GM21529 (cell line): ENCODE data around the gene WFIKKN2.
"Not testable (repeated sequence)": the region's sequence is repeated elsewhere in the genome, so short reads cannot be mapped to it uniquely, and the experiment has no call there.

Source experiments
- ATAC-seq: cut with Tn5 transposase; IDR thresholded peaks from one replicate; pipeline ENCODE4 v1.9.1; 2021; ENCODE audit not compliant: unreplicated experiment

The WFIKKN2 gene

GRCh38 chr17:50850640-50851039, 15.3 kb downstream of the WFIKKN2 start:
- no peak for ATAC-seq

- no peak for ATAC-seq
Measured at GRCh38 chr17:50853015-50853615, 17.7 kb downstream of the WFIKKN2 start.

GRCh38 chr17:50853781-50854180, 18.4 kb downstream of the WFIKKN2 start:
- no peak for ATAC-seq

- ATAC-seq = no peak
Measured at GRCh38 chr17:50855708-50856330, 20.4 kb downstream of the WFIKKN2 start.

- no peak for ATAC-seq
Measured at GRCh38 chr17:50856431-50856830, 21.0 kb downstream of the WFIKKN2 start.

- ATAC-seq = no peak
Measured at GRCh38 chr17:50858486-50859225, 23.3 kb downstream of the WFIKKN2 start.

GRCh38 chr17:50859727-50860126, 24.3 kb downstream of the WFIKKN2 start:
- ATAC-seq = not testable (repeated sequence)

GRCh38 chr17:50861334-50861676, 25.9 kb downstream of the WFIKKN2 start:
- ATAC-seq = no peak

GRCh38 chr17:50861822-50862528, 26.6 kb downstream of the WFIKKN2 start:
- no peak for ATAC-seq

- ATAC-seq = no peak
Measured at GRCh38 chr17:50863221-50863843, 27.9 kb downstream of the WFIKKN2 start.

- no peak for ATAC-seq
Measured at GRCh38 chr17:50863931-50864330, 28.5 kb downstream of the WFIKKN2 start.

- ATAC-seq = no peak
Measured at GRCh38 chr17:50864747-50865059, 29.3 kb downstream of the WFIKKN2 start.

- ATAC-seq = no peak
Measured at GRCh38 chr17:50865060-50865867, 29.9 kb downstream of the WFIKKN2 start.

GRCh38 chr17:50865868-50866260, 30.5 kb downstream of the WFIKKN2 start:
- ATAC-seq = peak; percentile 9

GRCh38 chr17:50866261-50866949, 31.0 kb downstream of the WFIKKN2 start, which contains the start of gene TOB1:
TOB1 (minus strand) TSS chr17:50866354; CDS start chr17:50864017, 2,337 bp downstream.
- ATAC-seq = peak; percentile 64

GRCh38 chr17:50866950-50867362, 31.6 kb downstream of the WFIKKN2 start:
- peak; percentile 14 for ATAC-seq

GRCh38 chr17:50867363-50868139, 32.2 kb downstream of the WFIKKN2 start:
- peak; percentile 38 for ATAC-seq

- ATAC-seq = no peak
Measured at GRCh38 chr17:50868140-50868438, 32.7 kb downstream of the WFIKKN2 start.

- no peak for ATAC-seq
Measured at GRCh38 chr17:50868602-50869001, 33.2 kb downstream of the WFIKKN2 start.
